ENCODE measurements around the gene TECPR2.

DNA sequence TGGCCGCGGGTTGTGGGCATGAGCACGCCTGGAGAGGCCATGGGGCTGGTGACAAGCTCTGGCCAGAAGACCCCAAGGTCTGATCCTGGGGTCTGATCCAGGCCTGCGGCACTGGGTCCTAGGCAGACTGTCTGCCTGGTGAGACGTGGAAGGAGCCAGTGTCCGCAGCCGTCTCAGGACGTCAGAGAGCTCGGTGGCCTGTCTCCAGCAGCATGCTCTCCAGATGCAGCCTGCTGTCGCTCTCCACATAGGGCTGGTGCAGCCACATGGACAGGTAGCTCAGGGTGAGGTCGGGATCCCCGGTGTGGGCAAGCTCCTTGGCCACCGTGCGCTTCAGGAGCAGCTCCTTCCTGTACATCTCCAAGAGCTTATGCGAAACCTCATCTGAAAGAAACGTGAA, 14.4 kb upstream of the TECPR2 start:
- TF ChIP-seq CTCF (IDR thresholded peaks at IDR 0.05; ENCODE audit: low read depth, low read length): no peak
- no peak for TF ChIP-seq MAX (IDR thresholded peaks at IDR 0.05; ENCODE audit: low read depth, low read length)
- no peak for TF ChIP-seq POLR2A (IDR thresholded peaks at IDR 0.05; ENCODE audit: extremely low read depth, insufficient read length)
